Parathyroid adenoma (tissue), 2 donors: Measurements from ENCODE around the gene NUTM2G.
"Not testable (repeated sequence)": the region's sequence is repeated elsewhere in the genome, so short reads cannot be mapped to it uniquely, and the experiment has no call there.

ENCODE experiments used
- H2AFZ ChIP-seq: fragments of 300-600 bp; sonication (generic); one replicate; pipeline ENCODE4 v1.7.0; 2017; ENCODE audit warnings: antibody characterized with exemption, mild to moderate bottlenecking
- H3K27ac ChIP-seq: fragments of 300-600 bp; sonication (generic); one replicate; pipeline ENCODE4 v1.7.0; 2017
- H3K27me3 ChIP-seq: fragments of 300-600 bp; sonication (generic); one replicate; pipeline ENCODE4 v1.7.0; 2017; ENCODE audit warnings: low read length; ENCODE audit not compliant: control insufficient read depth, insufficient read depth
- H3K36me3 ChIP-seq: fragments of 300-600 bp; sonication (generic); one replicate; pipeline ENCODE4 v1.7.0; 2017; ENCODE audit warnings: low read length; ENCODE audit not compliant: control insufficient read depth, insufficient read depth
- H3K4me1 ChIP-seq: fragments of 300-600 bp; sonication (generic); one replicate; pipeline ENCODE4 v1.7.0; 2017; ENCODE audit warnings: control low read depth
- H3K4me2 ChIP-seq: fragments of 300-600 bp; sonication (generic); one replicate; pipeline ENCODE4 v1.7.0; 2017; ENCODE audit warnings: low read length
- H3K4me3 ChIP-seq: fragments of 300-600 bp; sonication (generic); one replicate; pipeline ENCODE4 v1.7.0; 2017; ENCODE audit warnings: low read depth, low read length
- H3K79me2 ChIP-seq: fragments of 300-600 bp; sonication (generic); one replicate; pipeline ENCODE4 v1.7.0; 2017; ENCODE audit warnings: control low read depth
- H3K9ac ChIP-seq: fragments of 300-600 bp; sonication (generic); one replicate; pipeline ENCODE4 v1.7.0; 2017; ENCODE audit warnings: mild to moderate bottlenecking
- H3K9me3 ChIP-seq: fragments of 300-600 bp; sonication (generic); one replicate; pipeline ENCODE4 v1.7.0; 2017; ENCODE audit warnings: low read length; ENCODE audit not compliant: control insufficient read depth
- TF ChIP-seq, protein P1 (sequence below): fragments of 300-600 bp; sonication (generic); IDR thresholded peaks from one replicate; pipeline ENCODE4 v1.7.0; 2017; ENCODE audit warnings: antibody characterized with exemption, mild to moderate bottlenecking
- donor health status: primary hyperparathyroidism.

NUTM2G gene, protein sequence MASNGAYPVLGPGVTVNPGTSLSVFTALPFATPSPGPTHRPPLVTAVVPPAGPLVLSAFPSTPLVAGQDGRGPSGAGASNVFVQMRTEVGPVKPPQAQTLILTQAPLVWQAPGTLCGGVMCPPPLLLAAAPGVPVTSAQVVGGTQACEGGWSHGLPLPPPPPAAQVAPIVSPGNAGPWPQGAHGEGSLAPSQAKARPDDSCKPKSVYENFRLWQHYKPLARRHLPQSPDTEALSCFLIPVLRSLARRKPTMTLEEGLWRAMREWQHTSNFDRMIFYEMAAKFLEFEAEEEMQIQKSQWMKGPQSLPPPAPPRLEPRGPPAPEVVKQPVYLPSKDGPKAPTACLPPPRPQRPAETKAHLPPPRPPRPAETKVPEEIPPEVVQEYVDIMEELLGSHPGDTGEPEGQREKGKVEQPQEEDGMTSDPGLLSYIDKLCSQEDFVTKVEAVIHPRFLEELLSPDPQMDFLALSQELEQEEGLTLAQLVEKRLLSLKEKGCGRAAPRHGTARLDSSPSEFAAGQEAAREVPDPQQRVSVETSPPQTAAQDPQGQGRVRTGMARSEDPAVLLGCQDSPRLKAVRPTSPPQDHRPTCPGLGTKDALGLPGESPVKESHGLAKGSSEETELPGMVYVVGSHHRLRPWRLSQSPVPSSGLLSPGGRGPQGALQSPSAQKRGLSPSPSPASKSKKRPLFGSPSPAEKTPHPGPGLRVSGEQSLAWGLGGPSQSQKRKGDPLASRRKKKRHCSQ

DNA sequence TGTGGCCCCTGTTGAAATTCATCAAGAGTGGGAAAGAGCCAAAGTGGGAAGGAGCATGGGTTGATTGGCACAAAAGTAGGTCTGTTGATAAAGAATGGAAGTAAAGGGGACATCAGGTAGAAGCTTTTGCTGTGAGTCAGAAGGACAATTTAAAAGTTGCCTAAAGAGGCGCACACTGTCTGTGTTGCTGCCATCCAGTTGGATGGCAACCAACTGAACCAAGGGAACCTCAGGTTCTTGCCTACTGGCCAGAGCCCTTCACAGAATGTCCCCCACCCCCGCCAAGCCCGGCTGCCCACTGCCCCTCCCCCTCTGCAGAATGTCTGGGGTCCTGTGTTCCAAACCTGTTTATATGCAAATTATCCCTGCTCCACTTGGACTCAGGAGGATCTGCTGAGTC is at the start of gene NUTM2G:
TSS of gene NUTM2G (plus strand) at position 301 of the 400 bp plus-strand sequence. CDS start 182 bp downstream, outside the sequence.
- not testable (repeated sequence) for H3K27me3 ChIP-seq, H3K4me2 ChIP-seq, H3K79me2 ChIP-seq, H2AFZ ChIP-seq, H3K4me1 ChIP-seq, H3K9me3 ChIP-seq, H3K9ac ChIP-seq, H3K36me3 ChIP-seq, H3K27ac ChIP-seq, H3K4me3 ChIP-seq

DNA sequence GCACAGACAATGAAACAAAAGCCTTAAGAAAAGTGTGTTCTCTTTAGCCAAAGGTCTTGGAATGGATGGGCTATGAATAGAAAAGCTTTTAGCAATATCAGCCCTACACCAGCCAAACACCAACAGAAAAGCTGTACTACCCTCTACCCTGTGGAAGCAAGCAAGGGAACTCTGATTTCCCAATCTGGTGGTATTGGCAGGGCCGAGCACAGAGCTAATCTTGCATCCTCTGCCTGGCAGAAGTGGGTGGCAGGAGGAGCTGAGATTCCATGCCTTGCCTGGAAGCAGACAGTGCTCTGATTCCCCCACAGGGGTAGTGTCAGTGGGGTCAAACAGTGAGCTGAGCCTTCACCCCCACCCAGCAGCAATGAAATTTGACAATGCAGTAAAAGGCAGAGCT is 44.7 kb upstream of the NUTM2G start:
- Histone ChIP-seq H3K4me2 (no peak overlapping the region), H3K79me2 (no peaks in the 10 kb centered on the region), H3K4me3 (no peak overlapping the region), H3K27ac (no peak overlapping the region), H3K27me3 (no peaks in the 10 kb centered on the region), H3K36me3 (no peaks in the 10 kb centered on the region), H3K4me1 (no peaks in the 10 kb centered on the region), H3K9me3 (no peaks in the 10 kb centered on the region), H3K9ac (no peak overlapping the region), H2AFZ (no peak overlapping the region)
- TF ChIP-seq, protein P1, sequence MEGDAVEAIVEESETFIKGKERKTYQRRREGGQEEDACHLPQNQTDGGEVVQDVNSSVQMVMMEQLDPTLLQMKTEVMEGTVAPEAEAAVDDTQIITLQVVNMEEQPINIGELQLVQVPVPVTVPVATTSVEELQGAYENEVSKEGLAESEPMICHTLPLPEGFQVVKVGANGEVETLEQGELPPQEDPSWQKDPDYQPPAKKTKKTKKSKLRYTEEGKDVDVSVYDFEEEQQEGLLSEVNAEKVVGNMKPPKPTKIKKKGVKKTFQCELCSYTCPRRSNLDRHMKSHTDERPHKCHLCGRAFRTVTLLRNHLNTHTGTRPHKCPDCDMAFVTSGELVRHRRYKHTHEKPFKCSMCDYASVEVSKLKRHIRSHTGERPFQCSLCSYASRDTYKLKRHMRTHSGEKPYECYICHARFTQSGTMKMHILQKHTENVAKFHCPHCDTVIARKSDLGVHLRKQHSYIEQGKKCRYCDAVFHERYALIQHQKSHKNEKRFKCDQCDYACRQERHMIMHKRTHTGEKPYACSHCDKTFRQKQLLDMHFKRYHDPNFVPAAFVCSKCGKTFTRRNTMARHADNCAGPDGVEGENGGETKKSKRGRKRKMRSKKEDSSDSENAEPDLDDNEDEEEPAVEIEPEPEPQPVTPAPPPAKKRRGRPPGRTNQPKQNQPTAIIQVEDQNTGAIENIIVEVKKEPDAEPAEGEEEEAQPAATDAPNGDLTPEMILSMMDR = no peak

DNA sequence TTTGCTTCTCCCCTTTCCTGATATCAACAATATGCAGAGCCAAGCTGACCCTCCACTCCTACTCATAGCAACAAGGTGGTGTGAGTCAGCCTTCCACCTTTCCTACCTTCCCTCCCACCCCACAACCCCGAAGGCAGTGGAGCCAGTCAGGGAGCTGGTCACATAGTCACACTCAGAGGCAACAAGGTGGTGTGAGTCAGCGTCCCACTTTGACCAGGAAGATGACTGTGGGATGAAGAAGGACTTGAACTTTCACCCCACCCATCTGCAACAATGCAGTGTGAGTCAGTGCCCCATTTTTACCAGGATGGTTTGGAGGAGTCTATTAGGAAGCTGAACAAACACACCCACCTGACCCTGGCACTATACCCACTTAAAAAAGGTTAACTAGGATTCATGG is 44.2 kb upstream of the NUTM2G start:
- H3K36me3 ChIP-seq = no peaks in the 10 kb centered on the region
- no peak overlapping the region for H3K4me3 ChIP-seq
- no peak overlapping the region for H2AFZ ChIP-seq
- no peaks in the 10 kb centered on the region for H3K9me3 ChIP-seq
- no peak overlapping the region for H3K4me2 ChIP-seq
- no peaks in the 10 kb centered on the region for H3K79me2 ChIP-seq
- TF ChIP-seq, protein P1 = no peak
- no peaks in the 10 kb centered on the region for H3K27me3 ChIP-seq
- no peaks in the 10 kb centered on the region for H3K4me1 ChIP-seq
- H3K9ac ChIP-seq = no peak overlapping the region
- H3K27ac ChIP-seq = no peak overlapping the region

DNA sequence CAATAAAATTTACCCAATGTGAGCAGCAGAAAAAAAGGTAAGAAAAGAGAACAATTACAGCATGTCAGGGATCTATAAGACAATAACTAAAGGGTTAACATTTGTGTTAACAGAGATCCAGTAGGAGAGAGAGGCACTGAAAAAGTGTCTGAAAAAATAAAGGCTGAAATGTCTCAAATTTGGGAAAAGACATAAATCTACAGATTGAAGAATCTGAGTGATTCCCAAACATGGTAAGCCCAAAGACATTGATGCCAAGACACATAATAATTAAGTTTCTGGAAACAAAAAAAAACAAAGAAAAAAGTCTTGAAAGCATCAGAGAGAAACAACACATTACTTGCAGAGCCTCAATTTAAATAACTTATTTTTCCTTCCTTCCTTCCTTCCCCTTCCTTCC is 43.2 kb upstream of the NUTM2G start:
- Histone ChIP-seq H3K9me3 (no peaks in the 10 kb centered on the region), H3K27me3 (no peaks in the 10 kb centered on the region), H3K36me3 (no peaks in the 10 kb centered on the region), H3K9ac (no peak overlapping the region), H3K4me3 (no peak overlapping the region), H3K79me2 (no peaks in the 10 kb centered on the region), H3K4me2 (no peak overlapping the region), H2AFZ (no peak overlapping the region), H3K27ac (no peak overlapping the region), H3K4me1 (no peaks in the 10 kb centered on the region)
- TF ChIP-seq, protein P1 = no peak

DNA sequence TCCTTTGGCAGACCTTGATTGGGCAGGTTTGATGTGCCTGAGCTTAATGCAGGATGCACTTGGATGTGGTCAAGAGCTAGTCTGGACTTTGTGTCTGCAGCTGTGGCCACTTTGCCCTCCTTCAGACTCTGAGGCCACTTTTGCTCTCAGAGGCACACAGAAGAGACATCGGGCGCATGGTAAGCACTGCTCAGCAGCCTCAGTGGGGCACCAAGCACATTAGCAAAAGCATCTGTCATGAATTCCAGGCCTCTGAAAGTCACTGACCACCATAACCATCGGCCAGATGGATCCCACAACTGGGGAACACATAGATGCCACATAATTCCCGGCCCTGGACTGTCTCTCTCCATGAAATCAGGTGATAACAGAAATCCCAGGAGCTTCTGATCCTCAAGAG is 40.1 kb upstream of the NUTM2G start:
- no peaks in the 10 kb centered on the region for H3K4me1 ChIP-seq
- no peak overlapping the region for H3K4me2 ChIP-seq
- no peaks in the 10 kb centered on the region for H3K27me3 ChIP-seq
- no peak overlapping the region for H3K9ac ChIP-seq
- no peaks in the 10 kb centered on the region for H3K36me3 ChIP-seq
- no peak overlapping the region for H3K4me3 ChIP-seq
- no peaks in the 10 kb centered on the region for H3K79me2 ChIP-seq
- TF ChIP-seq, protein P1 = no peak
- H3K27ac ChIP-seq = no peak overlapping the region
- H2AFZ ChIP-seq = no peak overlapping the region
- no peaks in the 10 kb centered on the region for H3K9me3 ChIP-seq
